Urothelium cell line (cell line): Measurements from ENCODE around the gene NRXN2.

Experiments used
- DNase-seq: peaks from one replicate; pipeline ENCODE4 v3.0.0; 2011; ENCODE audit warnings: low spot score, mixed read lengths
- FAIRE-seq: peaks from 2 replicates; lab custom pipeline; 2011; peaks lifted over from hg19 to GRCh38; lab: Jason Lieb, UNC

NRXN2 gene

GRCh38 chr11:64632654-64633053 is 90.3 kb downstream of the NRXN2 start:
- DNase-seq (no peak), FAIRE-seq (no peak)

GRCh38 chr11:64632237-64632636 is 90.8 kb downstream of the NRXN2 start:
- FAIRE-seq: no peak

GRCh38 chr11:64631675-64632074 is 91.3 kb downstream of the NRXN2 start:
- FAIRE-seq (no peak), DNase-seq (no peak)

More at GRCh38 chr11:64632237-64632636, 90.8 kb downstream of the NRXN2 start:
- no peak for DNase-seq

GRCh38 chr11:64629796-64630562 is 93.0 kb downstream of the NRXN2 start:
- FAIRE-seq (no peak), DNase-seq (peak; percentile 11)

- DNase-seq (no peak), FAIRE-seq (no peak)
Measured at GRCh38 chr11:64629103-64629502, 93.9 kb downstream of the NRXN2 start.

GRCh38 chr11:64628596-64628995 is 94.4 kb downstream of the NRXN2 start:
- no peak for DNase-seq
- FAIRE-seq: peak; percentile 20

- no peak for FAIRE-seq
- DNase-seq: no peak
Measured at GRCh38 chr11:64627371-64627770, 95.6 kb downstream of the NRXN2 start.

- FAIRE-seq (no peak), DNase-seq (no peak)
Measured at GRCh38 chr11:64626637-64627036, 96.4 kb downstream of the NRXN2 start.

GRCh38 chr11:64624883-64625481 is 98.0 kb downstream of the NRXN2 start:
- no peak for DNase-seq

GRCh38 chr11:64622681-64623080 is 100.3 kb downstream of the NRXN2 start:
- FAIRE-seq: no peak

More at GRCh38 chr11:64624883-64625481, 98.0 kb downstream of the NRXN2 start:
- no peak for FAIRE-seq

GRCh38 chr11:64621283-64622019 is 101.5 kb downstream of the NRXN2 start:
- DNase-seq (no peak), FAIRE-seq (no peak)

More at GRCh38 chr11:64622681-64623080, 100.3 kb downstream of the NRXN2 start:
- no peak for DNase-seq

- DNase-seq: no peak
Measured at GRCh38 chr11:64620381-64620971, 102.5 kb downstream of the NRXN2 start.

GRCh38 chr11:64619811-64620380 is 103.1 kb downstream of the NRXN2 start:
- no peak for FAIRE-seq
- peak; percentile 29 for DNase-seq

More at GRCh38 chr11:64620381-64620971, 102.5 kb downstream of the NRXN2 start:
- no peak for FAIRE-seq

GRCh38 chr11:64619196-64619595 is 103.8 kb downstream of the NRXN2 start:
- no peak for FAIRE-seq
- no peak for DNase-seq

- DNase-seq: no peak
- peak; percentile 74 for FAIRE-seq
Measured at GRCh38 chr11:64616817-64617216, 106.2 kb downstream of the NRXN2 start.

GRCh38 chr11:64614917-64615316 is 108.1 kb downstream of the NRXN2 start:
- DNase-seq: no peak
- FAIRE-seq: no peak

- DNase-seq: no peak
- no peak for FAIRE-seq
Measured at GRCh38 chr11:64613648-64614047, 109.3 kb downstream of the NRXN2 start.

- no peak for FAIRE-seq
Measured at GRCh38 chr11:64611869-64612646, 110.9 kb downstream of the NRXN2 start.

GRCh38 chr11:64611176-64611575 is 111.8 kb downstream of the NRXN2 start:
- FAIRE-seq (no peak), DNase-seq (no peak)

More at GRCh38 chr11:64611869-64612646, 110.9 kb downstream of the NRXN2 start:
- DNase-seq: no peak

- no peak for DNase-seq
- FAIRE-seq: no peak
Measured at GRCh38 chr11:64610596-64610995, 112.4 kb downstream of the NRXN2 start.
